GM19043 (cell line): Measurements from ENCODE around the gene CCDC190.
A peak's percentile ranks its signal among the peaks of the same experiment; 100 is the strongest.
"Not testable (repeated sequence)": the region's sequence is repeated elsewhere in the genome, so short reads cannot be mapped to it uniquely, and the experiment has no call there.

Experiments used
- ATAC-seq: cut with Tn5 transposase; IDR thresholded peaks from one replicate; pipeline ENCODE4 v1.9.1; 2021; ENCODE audit warnings: low read depth; ENCODE audit not compliant: unreplicated experiment

The CCDC190 gene

DNA sequence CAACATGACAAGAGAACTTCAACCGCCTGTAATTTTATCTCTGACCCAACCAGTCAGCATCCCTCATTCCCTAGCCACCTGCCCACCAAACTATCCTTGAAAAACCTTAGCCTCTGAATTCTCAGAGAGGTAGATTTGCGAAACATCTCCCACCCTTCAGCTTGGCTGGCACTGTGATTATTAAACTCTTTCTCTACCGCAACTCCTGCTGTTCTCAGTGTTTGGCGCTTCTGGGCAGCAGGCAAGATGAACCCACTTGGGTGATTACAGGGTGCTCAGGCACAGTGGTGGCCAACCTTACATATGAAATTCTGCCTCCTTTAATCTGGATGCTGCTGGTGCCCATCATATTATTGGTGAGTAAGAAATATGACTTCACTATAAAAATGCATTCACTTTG, 22.1 kb downstream of the CCDC190 start:
- ATAC-seq = no peak

DNA sequence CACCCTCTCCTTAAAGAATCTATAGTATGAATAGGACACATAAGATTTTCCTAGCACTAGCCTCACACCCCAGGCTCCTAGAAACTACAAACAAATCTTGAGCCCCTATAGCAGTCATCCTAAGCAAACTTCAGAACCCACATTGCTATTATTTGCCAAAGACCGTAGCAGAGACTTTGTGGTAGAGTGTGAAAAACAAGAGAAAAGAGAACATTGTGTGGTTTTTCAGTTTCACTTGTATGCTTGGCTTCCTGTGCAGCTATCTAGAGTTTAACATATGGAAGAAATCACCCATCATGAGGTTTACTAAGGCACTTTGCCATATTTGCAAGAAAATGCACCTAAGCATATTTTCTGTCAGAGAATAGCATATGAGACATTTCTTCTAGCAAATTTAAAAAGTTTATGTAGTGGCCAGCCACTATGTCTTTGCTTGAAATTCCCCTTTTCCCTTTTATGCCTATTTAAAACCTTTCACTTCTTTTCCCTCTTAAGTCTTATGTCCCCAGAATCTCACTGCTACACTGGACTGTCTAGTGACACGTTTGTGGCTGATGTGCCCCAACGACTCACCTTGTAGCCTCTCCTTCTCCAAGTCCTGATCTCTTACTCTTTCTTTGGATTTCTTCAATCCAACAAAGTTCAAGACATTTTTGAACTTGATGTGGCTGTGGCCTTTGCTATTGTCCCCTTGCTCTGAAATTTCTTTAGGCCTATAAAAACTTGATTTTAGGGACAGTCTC, 25.6 kb downstream of the CCDC190 start:
- peak; percentile 87 for ATAC-seq

DNA sequence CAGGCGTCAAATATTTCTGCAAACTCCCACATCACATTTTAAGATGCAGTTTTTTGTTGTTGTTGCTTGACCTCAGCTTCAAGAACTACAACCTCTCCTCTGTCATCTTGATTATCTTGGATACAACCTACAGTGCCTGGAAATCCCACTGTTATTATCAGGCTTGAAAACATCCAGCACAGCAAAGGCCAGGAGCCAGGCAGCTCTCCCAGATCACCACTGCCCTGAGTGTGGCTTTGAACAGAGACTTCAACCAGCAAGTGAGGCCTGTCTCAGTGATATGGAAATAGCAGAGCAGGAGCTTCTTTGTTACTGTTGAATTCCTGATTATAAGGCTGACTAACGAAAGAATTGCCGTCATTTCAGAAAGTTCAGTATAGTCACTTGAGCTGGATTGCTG, 28.5 kb downstream of the CCDC190 start:
- ATAC-seq = no peak

DNA sequence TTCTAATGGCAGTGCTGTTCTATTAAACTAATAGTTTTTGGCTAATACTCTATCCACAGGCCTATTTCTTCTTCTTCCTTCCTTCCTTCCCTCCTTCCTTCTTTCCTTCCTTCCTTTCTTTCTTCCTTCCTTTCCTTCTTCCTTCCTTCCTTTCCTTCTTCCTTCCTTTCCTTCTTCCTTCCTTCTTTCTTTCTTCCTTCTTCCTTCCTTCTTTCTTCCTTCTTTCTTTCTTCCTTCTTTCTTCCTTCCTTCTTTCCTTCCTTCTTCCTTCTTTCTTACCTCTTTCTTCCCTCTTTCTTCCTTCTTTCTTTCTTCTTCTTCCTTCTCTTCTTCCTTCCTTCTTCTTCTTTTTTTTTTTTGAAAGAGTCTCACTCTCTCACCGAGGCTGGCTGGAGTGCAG, 31.7 kb downstream of the CCDC190 start:
- ATAC-seq = no peak

DNA sequence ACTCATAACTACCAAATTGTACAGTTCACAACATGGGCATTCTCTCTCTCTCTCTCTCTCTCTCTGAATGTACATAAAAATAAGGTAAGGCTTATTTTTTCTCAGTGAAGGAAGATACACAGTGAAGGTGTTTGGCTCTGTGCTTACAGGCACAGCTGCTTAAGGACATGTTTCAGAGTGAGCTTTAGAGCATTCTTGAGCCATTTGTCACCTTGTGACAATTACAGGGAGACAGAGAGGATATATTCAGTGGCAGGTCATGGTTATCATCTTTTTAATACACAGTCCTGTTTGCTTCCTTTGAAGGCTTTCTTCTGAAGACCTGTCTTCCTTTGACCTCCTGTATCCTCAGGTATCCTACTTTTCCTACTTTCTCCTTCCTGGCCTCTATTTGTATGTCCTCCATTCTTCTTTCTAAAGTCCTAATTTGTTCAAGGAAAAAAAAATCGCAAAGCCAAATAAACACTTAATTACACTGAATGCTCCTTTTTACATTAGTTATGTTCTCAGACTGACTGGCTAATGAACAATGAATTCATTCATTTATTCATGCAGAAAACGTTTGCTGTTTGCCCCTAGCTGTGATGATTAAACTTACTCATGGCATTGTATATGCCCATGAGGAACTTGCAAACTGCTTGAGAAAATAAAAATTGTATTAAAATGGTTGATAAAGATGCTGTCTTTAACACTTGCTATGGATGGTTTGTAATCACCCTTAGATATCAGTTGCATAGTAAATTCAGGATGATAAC, 37.0 kb downstream of the CCDC190 start:
- ATAC-seq = no peak

DNA sequence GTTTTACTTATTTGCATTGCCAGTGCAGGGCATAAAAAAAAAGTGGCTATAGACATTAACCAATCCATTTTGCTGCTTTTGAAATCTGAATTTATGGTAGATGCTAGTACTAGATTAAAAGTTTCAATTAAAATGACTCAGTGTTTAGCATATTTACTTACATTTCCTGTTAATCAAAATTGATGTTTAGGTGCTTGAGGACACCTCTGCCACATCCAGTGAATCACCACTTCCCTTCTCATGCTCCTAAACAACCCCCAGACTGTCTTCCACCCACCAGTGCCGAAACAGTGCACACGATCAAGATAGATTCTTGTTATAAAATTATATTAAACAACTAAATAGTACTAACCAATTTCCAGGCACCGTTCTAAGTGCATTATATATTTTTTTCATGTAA, 37.7 kb downstream of the CCDC190 start:
- ATAC-seq = no peak

DNA sequence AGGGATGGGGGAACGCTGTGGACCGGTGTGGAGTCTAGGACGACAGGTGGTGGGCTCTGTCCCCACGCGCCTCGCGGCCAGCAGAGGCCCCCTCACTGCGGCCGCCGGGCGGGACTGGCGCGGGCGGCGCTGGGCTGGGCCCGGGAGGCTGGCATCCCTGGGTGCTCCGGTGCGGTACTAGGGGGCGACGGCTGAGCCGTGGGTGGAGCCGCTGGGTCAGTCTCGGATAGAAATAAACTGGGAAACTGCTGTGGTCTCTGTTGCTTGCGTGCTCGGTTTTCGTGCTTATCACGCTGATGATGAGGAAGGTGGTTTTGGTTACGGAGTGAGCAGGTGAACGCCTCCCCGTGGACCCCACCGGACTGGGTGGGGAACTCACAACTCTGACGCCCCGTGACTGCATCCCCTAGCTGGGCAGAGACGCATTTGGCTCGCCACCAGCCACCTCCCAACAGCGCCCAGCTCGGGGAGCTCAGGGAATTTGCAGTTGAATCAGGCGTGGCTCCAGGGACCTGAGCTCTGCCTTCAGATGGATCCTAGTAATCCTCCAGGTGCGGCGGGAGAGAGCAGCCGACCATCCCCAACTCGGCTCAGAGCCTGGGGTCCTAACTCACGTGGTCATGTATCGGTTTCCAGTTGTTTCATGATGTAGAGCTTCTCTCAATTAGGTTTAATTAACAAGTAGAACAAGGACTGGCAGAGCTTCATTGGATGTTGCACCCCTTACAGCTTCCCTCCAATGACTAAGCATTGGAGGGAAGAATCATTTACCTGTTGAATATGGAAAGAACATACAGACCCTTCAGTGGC, 38.4 kb downstream of the CCDC190 start:
- no peak for ATAC-seq

DNA sequence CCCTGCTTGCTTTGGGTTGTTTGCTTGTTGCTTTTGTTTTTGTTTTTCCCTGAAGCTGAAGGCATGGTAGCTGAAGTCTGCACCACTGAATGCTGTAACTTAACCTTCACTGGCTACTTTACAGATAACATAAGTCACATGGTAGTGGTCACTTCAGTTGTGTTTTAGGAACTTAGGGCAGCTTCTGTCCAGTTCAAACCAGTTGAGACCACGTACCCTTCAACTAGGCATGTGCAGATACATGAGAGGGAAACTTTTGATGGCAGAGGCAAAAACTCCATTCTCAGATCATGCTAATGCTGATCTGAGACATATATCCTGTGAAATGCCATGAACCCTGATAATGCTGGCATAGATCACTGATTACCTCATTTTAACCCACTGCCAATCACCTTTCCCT, 42.3 kb downstream of the CCDC190 start:
- not testable (repeated sequence) for ATAC-seq

DNA sequence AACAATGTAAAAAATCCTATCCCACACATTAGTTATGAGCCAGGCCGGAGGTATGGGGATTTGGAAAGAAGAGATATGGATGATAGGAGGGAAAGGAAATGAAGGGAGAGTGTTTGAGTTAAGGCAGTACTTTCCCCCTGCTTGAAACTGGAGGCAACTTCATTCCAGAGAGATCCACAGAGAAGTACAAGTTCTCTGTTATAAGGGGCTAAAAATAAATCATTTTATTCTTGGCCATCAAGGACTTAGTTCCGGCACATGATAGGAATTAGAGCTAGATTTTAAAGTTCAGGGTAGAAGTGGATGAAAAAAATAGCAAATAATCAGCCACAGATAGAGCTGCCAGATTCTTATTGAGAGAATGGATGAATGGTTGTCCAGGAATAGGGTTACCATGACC, 42.8 kb downstream of the CCDC190 start:
- not testable (repeated sequence) for ATAC-seq

DNA sequence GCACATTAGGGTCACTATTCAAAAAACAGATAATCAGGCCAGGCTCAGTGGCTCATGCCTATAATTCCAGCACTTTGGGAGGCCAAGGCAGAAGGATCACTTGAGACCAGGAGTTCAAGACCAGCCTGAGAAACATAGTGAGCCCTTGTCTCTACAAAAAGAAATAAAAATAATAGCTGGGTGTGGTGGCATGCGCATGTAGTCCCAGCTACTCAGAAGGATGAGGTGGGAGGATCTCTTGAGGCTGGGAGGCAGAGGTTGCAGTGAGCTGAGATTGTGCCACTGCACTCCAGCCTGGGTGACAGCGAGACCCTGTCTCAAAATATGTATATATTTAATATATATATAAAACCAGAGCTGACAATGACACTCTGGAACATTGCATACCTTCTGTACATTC, 48.6 kb downstream of the CCDC190 start:
- ATAC-seq = not testable (repeated sequence)

DNA sequence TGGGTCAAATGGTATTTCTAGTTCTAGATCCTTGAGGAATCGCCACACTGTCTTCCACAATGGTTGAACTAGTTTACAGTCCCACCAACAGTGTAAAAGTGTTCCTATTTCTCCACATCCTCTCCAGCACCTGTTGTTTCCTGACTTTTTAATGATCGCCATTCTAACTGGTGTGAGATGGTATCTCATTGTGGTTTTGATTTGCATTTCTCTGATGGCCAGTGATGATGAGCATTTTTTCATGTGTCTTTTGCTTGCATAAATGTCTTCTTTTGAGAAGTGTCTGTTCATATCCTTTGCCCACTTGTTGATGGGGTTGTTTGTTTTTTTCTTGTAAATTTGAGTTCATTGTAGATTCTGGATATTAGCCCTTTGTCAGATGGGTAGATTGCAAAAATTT, 53.5 kb downstream of the CCDC190 start:
- ATAC-seq = not testable (repeated sequence)
